GM19438 (cell line): ENCODE measurements around the gene TEX2.
"Not testable (repeated sequence)": the region's sequence is repeated elsewhere in the genome, so short reads cannot be mapped to it uniquely, and the experiment has no call there.

Experiments used
- ATAC-seq: cut with Tn5 transposase; IDR thresholded peaks from one replicate; pipeline ENCODE4 v1.9.1; 2021; ENCODE audit warnings: low read depth; ENCODE audit not compliant: unreplicated experiment

TEX2 gene

GRCh38 chr17:64216338-64217248 lies 46.5 kb downstream of the TEX2 start:
- no peak for ATAC-seq

- no peak for ATAC-seq
Observed at GRCh38 chr17:64216000-64216337, 47.1 kb downstream of the TEX2 start.

- no peak for ATAC-seq
Observed at GRCh38 chr17:64214950-64215349, 48.1 kb downstream of the TEX2 start.

GRCh38 chr17:64213995-64214811 lies 48.9 kb downstream of the TEX2 start:
- no peak for ATAC-seq

GRCh38 chr17:64212122-64212521 lies 50.9 kb downstream of the TEX2 start:
- no peak for ATAC-seq

GRCh38 chr17:64209983-64210382 lies 53.1 kb downstream of the TEX2 start:
- ATAC-seq, result no peak

- ATAC-seq, result no peak
Observed at GRCh38 chr17:64209356-64209941, 53.6 kb downstream of the TEX2 start.

- not testable (repeated sequence) for ATAC-seq
Observed at GRCh38 chr17:64208656-64209055, 54.4 kb downstream of the TEX2 start.

- no peak for ATAC-seq
Observed at GRCh38 chr17:64205804-64206203, 57.3 kb downstream of the TEX2 start.

GRCh38 chr17:64203630-64204029 lies 59.4 kb downstream of the TEX2 start:
- ATAC-seq, result no peak

GRCh38 chr17:64202683-64203344 lies 60.2 kb downstream of the TEX2 start:
- no peak for ATAC-seq

GRCh38 chr17:64200080-64201032 lies 62.7 kb downstream of the TEX2 start:
- no peak for ATAC-seq

GRCh38 chr17:64198331-64199090 lies 64.5 kb downstream of the TEX2 start:
- no peak for ATAC-seq

- no peak for ATAC-seq
Observed at GRCh38 chr17:64196601-64197000, 66.5 kb downstream of the TEX2 start.

- no peak for ATAC-seq
Observed at GRCh38 chr17:64193561-64193960, 69.5 kb downstream of the TEX2 start.

GRCh38 chr17:64192589-64192988 lies 70.5 kb downstream of the TEX2 start:
- no peak for ATAC-seq

GRCh38 chr17:64190472-64190871 lies 72.6 kb downstream of the TEX2 start:
- ATAC-seq, result no peak

GRCh38 chr17:64188088-64188487 lies 75.0 kb downstream of the TEX2 start:
- ATAC-seq, result no peak
